RKO (cell line): ENCODE measurements around the gene RAB9B.

Experiments used
- DNase-seq: peaks from one replicate; pipeline ENCODE4 v3.0.0-alpha.2; 2016; ENCODE audit warnings: low spot score

The RAB9B gene

GRCh38 chrX:103806862-103807474 is 25.1 kb downstream of the RAB9B start:
- no peak for DNase-seq

GRCh38 chrX:103805860-103806259 is 26.2 kb downstream of the RAB9B start:
- DNase-seq: no peak

DNA sequence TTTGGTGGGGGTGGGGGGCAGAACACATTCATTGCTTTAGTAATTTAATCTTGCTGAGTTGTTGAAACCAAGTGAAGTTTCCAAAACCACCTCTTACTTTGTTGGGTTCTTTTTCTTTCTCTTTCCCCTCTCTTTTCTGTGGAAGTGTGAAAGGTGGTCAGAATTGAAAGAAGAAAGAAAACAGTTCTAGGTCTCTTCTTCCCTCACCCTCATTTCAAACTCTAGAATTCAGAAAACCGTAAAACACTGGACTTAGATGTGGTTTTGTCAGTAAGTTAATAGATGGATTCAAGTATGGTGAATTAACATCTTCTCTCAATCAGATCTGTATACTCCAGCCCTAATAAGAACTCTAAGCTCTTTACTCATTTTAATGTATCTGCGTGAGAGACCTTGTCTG is 31.7 kb downstream of the RAB9B start:
- DNase-seq: no peak

DNA sequence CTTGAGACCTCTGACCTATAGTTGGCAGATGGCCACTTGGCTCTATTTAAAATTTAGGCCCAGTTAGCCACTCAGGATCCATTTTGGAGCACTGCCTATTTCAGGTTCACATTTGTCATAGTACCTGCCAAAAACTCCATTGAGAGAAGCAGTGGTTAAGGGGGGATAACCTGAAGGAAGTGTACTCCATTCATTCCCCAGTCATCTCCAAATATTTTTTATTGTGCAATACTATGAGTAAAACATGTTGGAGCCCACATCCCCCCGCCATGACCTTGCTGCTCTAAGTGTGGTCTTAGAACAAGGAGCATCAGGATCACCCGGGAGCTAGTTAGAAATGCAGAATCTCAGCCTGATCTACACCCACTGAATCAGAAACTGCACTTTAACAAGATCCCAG is 34.4 kb downstream of the RAB9B start:
- no peak for DNase-seq

DNA sequence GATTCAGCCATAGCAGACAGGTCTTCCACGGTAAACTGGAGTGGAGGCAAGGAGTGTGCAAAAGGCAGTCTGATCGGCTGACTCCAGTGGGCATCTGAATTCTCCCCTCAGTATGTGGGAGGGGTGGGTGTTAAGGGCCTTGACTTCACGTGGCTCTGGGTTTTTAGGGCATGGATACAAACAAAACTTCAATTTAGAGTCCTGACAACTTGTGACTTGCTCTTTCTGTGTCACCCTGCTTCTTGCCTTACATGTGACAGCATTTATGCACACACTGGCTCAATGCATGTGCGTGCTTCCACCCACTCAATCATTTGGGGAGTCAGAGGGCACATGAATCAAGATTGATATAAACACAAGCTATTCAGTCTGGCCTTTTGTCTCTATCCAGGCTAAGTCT is 37.9 kb downstream of the RAB9B start:
- no peak for DNase-seq

GRCh38 chrX:103793545-103793940 is 38.5 kb downstream of the RAB9B start:
- DNase-seq: no peak

GRCh38 chrX:103792916-103793544 is 39.0 kb downstream of the RAB9B start:
- peak; percentile 31 for DNase-seq

DNA sequence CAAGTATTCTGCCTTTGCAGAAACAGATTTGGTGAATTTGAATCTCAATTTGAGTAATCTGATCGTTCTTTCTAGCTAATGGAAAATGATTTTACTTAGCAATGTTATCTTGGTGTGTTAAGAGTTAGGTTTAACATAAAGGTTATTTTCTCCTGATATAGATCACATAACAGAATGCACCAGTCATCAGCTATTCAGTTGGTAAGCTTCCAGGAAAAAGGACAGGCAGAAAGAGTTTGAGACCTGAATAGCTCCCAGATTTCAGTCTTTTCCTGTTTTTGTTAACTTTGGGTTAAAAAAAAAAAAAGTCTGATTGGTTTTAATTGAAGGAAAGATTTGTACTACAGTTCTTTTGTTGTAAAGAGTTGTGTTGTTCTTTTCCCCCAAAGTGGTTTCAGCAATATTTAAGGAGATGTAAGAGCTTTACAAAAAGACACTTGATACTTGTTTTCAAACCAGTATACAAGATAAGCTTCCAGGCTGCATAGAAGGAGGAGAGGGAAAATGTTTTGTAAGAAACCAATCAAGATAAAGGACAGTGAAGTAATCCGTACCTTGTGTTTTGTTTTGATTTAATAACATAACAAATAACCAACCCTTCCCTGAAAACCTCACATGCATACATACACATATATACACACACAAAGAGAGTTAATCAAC is 40.1 kb downstream of the RAB9B start:
- DNase-seq: no peak

- DNase-seq: no peak
Observed at GRCh38 chrX:103791228-103791627, 40.8 kb downstream of the RAB9B start.

DNA sequence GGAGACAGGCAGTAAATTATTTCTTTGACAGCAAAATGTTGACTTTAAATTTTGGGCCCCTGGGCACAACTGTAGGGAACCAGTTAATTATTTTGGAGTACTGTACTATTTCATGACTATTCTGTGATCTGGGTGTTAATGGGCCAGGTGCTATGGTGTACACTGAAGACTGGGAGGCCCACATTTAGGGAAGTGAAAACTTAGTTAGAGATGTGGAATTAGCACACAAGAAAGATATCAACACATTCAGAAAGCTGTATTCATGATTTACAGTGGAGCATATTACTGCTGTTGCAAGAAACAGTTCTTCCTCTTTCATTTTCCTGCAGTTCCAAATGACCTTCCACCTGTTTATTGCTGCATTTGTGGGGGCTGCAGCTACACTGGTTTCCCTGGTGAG is 43.1 kb downstream of the RAB9B start:
- no peak for DNase-seq

DNA sequence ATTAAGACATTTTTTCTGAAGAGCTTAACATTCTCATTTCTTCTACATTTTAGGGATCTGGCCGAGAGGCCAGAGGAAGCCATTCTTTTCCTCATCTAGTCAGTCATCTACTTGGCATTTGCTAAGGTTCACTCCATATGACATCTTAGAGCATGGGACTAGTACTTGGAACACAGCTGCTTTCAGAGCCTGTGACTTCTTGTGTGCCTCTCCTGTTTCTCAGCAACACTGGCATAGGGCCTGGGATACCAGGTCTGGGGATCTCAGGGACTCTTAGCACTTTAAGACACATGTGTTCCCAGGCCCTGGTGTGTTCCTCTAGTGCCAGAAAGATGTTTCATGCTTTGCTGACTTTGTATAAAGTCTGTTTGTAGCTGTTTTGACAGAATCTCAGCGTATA is 48.1 kb downstream of the RAB9B start:
- no peak for DNase-seq

DNA sequence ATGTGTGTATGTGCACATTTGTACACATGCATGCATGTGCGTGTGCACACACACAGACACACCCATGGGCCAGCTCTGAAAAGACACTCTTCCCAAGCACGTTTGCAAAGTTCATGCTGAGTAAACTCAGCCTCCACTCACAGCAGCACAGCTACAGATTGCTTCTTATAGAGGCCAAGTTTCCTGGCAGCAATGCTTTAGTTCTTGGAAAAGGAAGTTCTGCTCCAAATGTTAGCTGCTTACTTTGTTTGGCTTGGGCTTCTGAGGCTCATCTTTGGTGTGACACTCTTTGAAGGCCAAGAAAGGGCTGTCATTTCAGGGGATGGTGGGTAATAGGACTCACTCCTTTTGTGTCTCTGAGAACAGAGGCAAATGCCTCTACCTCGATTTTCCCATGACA is 48.9 kb downstream of the RAB9B start:
- DNase-seq: no peak

- DNase-seq: no peak
Observed at GRCh38 chrX:103782640-103783039, 49.4 kb downstream of the RAB9B start.

GRCh38 chrX:103781706-103782105 is 50.4 kb downstream of the RAB9B start:
- DNase-seq: no peak

- DNase-seq: no peak
Observed at GRCh38 chrX:103781062-103781402, 51.0 kb downstream of the RAB9B start.

GRCh38 chrX:103780336-103781061 is 51.6 kb downstream of the RAB9B start:
- DNase-seq: no peak

DNA sequence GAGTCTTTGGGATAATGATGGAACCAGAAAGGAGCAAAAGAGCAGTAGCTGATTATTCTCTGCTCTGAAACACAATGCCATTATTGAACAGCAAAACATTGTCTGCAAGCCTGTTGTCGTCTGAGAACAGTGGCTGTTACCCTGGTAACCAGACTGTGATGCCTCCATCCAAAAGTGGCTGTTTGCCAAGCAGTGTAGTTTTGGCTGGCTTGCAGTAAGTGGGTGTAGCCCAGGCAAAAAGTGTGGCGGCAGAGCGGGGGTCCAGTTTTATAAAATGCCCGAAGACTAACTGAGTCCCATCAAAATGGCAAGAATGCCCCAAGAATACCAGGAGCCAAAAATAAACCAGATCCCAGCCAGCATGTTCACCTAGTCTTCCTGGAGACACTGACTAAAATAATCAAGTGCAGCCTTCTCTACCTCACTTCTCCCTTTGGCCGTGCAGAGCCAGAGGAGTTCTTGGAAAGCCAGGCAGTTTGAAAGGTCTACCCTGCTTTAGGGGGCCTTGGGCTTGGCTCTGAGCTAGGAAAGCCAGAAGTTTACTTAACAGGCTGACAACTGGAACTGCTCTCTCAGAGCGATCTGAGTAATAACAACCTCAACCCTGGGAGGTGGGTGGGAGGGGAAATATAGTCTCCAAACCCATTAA is 52.8 kb downstream of the RAB9B start:
- no peak for DNase-seq

- DNase-seq: no peak
Observed at GRCh38 chrX:103776546-103776945, 55.5 kb downstream of the RAB9B start, which contains the start of gene PLP1. TSS of gene PLP1 (plus strand) at chrX:103776840. CDS start at chrX:103776996, 156 bp downstream.

GRCh38 chrX:103774070-103774642 is 57.9 kb downstream of the RAB9B start:
- DNase-seq: peak; percentile 16

DNA sequence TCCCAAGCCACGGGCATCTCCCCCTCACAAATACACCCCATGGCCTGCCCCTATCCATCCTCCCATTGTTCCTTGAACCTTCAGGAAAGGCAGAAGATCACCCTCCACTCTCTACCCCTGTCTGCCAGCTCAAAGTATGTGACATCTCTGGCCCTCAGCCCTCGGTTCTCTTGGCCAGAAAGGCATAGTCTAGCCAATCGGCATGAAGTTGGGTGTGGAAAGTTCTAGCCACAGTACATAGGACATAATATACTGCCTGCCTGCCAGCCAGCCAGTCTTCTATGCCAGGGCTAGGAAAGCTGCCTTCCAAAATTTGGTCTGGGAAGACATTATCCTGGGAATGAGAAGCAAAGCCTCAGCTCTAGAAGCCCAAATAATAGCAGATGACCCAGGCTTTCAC is 58.6 kb downstream of the RAB9B start:
- no peak for DNase-seq
